WTC11 (cell line): ENCODE results near the gene SDE2. TPM values are rescaled to one million over a fixed set of nuclear protein-coding genes. Genes with fewer than 3 reads are reported as not detected.

ENCODE experiments used
- ATAC-seq: fragments of 200-7000 bp; cut with Tn5 transposase; 2 replicates; pipeline ENCODE4 v1.10.0; 2021; ENCODE audit warnings: mild to moderate bottlenecking, moderate library complexity
- CTCF ChIA-PET: fragments of 300-600 bp; sonication (Branson Sonifier 250); formaldehyde crosslinking; loops from one replicate; lab custom pipeline; 2021; ENCODE audit warnings: antibody characterized with exemption; lab: Charles Lee
- POLR2A ChIA-PET: fragments of 350-600 bp; sonication (Branson Sonifier 250); formaldehyde crosslinking; loops from one replicate; lab custom pipeline; 2021; ENCODE audit warnings: antibody characterized with exemption; lab: Charles Lee
- DNase-seq: peaks from one replicate; pipeline ENCODE4 v3.0.0; 2021; ENCODE audit warnings: low spot score
- H3K27ac Mint-ChIP-seq: 2 replicates; pipeline ENCODE4 v1.8.0; 2021; ENCODE audit warnings: mixed read lengths
- H3K27me3 Mint-ChIP-seq: 2 replicates; pipeline ENCODE4 v1.8.0; 2021; ENCODE audit warnings: low read depth, mild to moderate bottlenecking, moderate library complexity, mixed read lengths
- H3K36me3 Mint-ChIP-seq: 2 replicates; pipeline ENCODE4 v1.8.0; 2021; ENCODE audit warnings: mixed read lengths
- H3K4me1 Mint-ChIP-seq: 2 replicates; pipeline ENCODE4 v1.8.0; 2022; ENCODE audit warnings: mixed read lengths
- H3K4me3 Mint-ChIP-seq: 2 replicates; pipeline ENCODE4 v1.8.0; 2021; ENCODE audit warnings: mild to moderate bottlenecking, moderate library complexity, mixed read lengths
- H3K9me3 Mint-ChIP-seq: 2 replicates; pipeline ENCODE4 v1.8.0; 2021; ENCODE audit warnings: mixed read lengths
- CDX4 ChIP-seq: fragments of 250-450 bp; sonication (Bioruptor Pico); IDR thresholded peaks from 2 replicates; pipeline ENCODE4 v1.9.0; 2021; ENCODE audit warnings: moderate library complexity, mild to moderate bottlenecking, inconsistent platforms, borderline replicate concordance
- E2F4 ChIP-seq: sonication (generic); formaldehyde crosslinking; IDR thresholded peaks from 2 replicates; pipeline ENCODE4 v1.8.1; 2022; ENCODE audit warnings: low read depth, mild to moderate bottlenecking, moderate library complexity, missing genetic modification reagents, borderline replicate concordance
- EMX1 ChIP-seq: fragments of 250-450 bp; sonication (Bioruptor Pico); IDR thresholded peaks from 2 replicates; pipeline ENCODE4 v1.8.0; 2021; ENCODE audit warnings: mild to moderate bottlenecking
- FOXP4 ChIP-seq: sonication (generic); formaldehyde crosslinking; IDR thresholded peaks from 2 replicates; pipeline ENCODE4 v1.8.0; 2022; ENCODE audit warnings: mild to moderate bottlenecking, missing genetic modification reagents
- HMGA2 ChIP-seq: fragments of 250-450 bp; sonication (Bioruptor Pico); IDR thresholded peaks from 2 replicates; pipeline ENCODE4 v1.4.0; 2021; ENCODE audit warnings: mild to moderate bottlenecking, moderate library complexity
- IRF2 ChIP-seq: sonication (generic); formaldehyde crosslinking; IDR thresholded peaks from 2 replicates; pipeline ENCODE4 v1.8.0; 2022; ENCODE audit warnings: low read depth, missing genetic modification reagents, borderline replicate concordance
- JUN ChIP-seq: sonication (generic); formaldehyde crosslinking; IDR thresholded peaks from 2 replicates; pipeline ENCODE4 v1.8.0; 2023; ENCODE audit warnings: mild to moderate bottlenecking, missing genetic modification reagents
- MAX ChIP-seq: sonication (generic); formaldehyde crosslinking; IDR thresholded peaks from 2 replicates; pipeline ENCODE4 v1.8.0; 2022; ENCODE audit warnings: mild to moderate bottlenecking, missing genetic modification reagents
- NFE2L1 ChIP-seq: sonication (generic); formaldehyde crosslinking; IDR thresholded peaks from 2 replicates; pipeline ENCODE4 v1.8.1; 2023; ENCODE audit warnings: missing genetic modification reagents
- NR1H2 ChIP-seq: sonication (generic); formaldehyde crosslinking; IDR thresholded peaks from 2 replicates; pipeline ENCODE4 v1.9.0; 2021; ENCODE audit warnings: mild to moderate bottlenecking, moderate library complexity, missing genetic modification reagents
- OVOL2 ChIP-seq: fragments of 250-450 bp; sonication (Bioruptor Pico); IDR thresholded peaks from 2 replicates; pipeline ENCODE4 v1.9.0; 2021; ENCODE audit warnings: mild to moderate bottlenecking, borderline replicate concordance
- PRDM15 ChIP-seq: sonication (generic); formaldehyde crosslinking; IDR thresholded peaks from 2 replicates; pipeline ENCODE4 v1.8.0; 2022; ENCODE audit warnings: missing genetic modification reagents
- RELA ChIP-seq: sonication (generic); formaldehyde crosslinking; IDR thresholded peaks from 2 replicates; pipeline ENCODE4 v1.8.1; 2022; ENCODE audit warnings: missing genetic modification reagents, mild to moderate bottlenecking, borderline replicate concordance
- STAT6 ChIP-seq: sonication (generic); formaldehyde crosslinking; conservative IDR thresholded peaks from 2 replicates; pipeline ENCODE4 v1.8.1; 2023; ENCODE audit warnings: mild to moderate bottlenecking, low read depth, missing genetic modification reagents, moderate library complexity
- USF2 ChIP-seq: sonication (generic); formaldehyde crosslinking; IDR thresholded peaks from 2 replicates; pipeline ENCODE4 v1.8.1; 2023; ENCODE audit warnings: mild to moderate bottlenecking, missing genetic modification reagents, moderate library complexity
- ZNF416 ChIP-seq: fragments of 250-450 bp; sonication (Bioruptor Pico); IDR thresholded peaks from 2 replicates; pipeline ENCODE4 v1.9.0; 2021; ENCODE audit warnings: mild to moderate bottlenecking, inconsistent platforms
- total RNA-seq: library from RNA; stranded (reverse); gene quantifications from 3 replicates; pipeline ENCODE4 v1.2.3, GENCODE V29; 2021

SDE2 gene
- total RNA-seq, 1 experiment from 2014 or later, result 17.2 TPM

- no peak for TF ChIP-seq E2F4
- no peak for TF ChIP-seq RELA (CRISPR knock-in tag)
- TF ChIP-seq HMGA2, result no peak
- no peak for TF ChIP-seq JUN
- TF ChIP-seq FOXP4 (CRISPR knock-in tag), result no peak
- TF ChIP-seq OVOL2, result no peak
- no peak for TF ChIP-seq STAT6 (CRISPR knock-in tag)
- TF ChIP-seq NFE2L1 (CRISPR knock-in tag), result no peak
- TF ChIP-seq IRF2 (CRISPR knock-in tag), result no peak
- no peak for TF ChIP-seq MAX
- no peak for TF ChIP-seq NR1H2 (CRISPR knock-in tag)
- TF ChIP-seq CDX4, result no peak
- TF ChIP-seq USF2 (CRISPR knock-in tag), result no peak
- no peak for TF ChIP-seq PRDM15
- no peak for TF ChIP-seq ZNF416 (CRISPR knock-in tag)
- TF ChIP-seq EMX1 (CRISPR knock-in tag), result no peak
- TF ChIP-seq, all 79 proteins: peak for 0
- H3K9me3 Mint-ChIP-seq, result peaks cover 12% of the 10 kb centered on the region
- H3K4me3 Mint-ChIP-seq, result no peak overlapping the region
- peaks cover 19% of the 10 kb centered on the region for H3K36me3 Mint-ChIP-seq
- CTCF ChIA-PET, result interaction anchor here (0.7 to 1.8 kb wide), 5 partner anchors 10 to 498 kb away, joined by 3 to 13 read pairs (median 4); no protein-coding TSS in a partner anchor
- no peak for ATAC-seq
- H3K4me1 Mint-ChIP-seq, result no peaks in the 10 kb centered on the region
- H3K27ac Mint-ChIP-seq, result no peak overlapping the region; the same call in 1 of the 2 replicates
- no peak for DNase-seq
- POLR2A ChIA-PET, result interaction anchor here (0.6 kb wide), 1 partner anchor 12 kb away, joined by 3 read pairs; no protein-coding TSS in a partner anchor
- H3K27me3 Mint-ChIP-seq, result no peaks in the 10 kb centered on the region
Measured at GRCh38 chr1:225972344-225973152, 26.6 kb downstream of the SDE2 start.
